PC-9 (cell line): Measurements from ENCODE around the gene CYGB.

ENCODE experiments used
- CTCF ChIP-seq: fragments of 200-600 bp; sonication (generic); conservative IDR thresholded peaks from 2 replicates; pipeline ENCODE4 v1.6.1; 2017; ENCODE audit warnings: mixed run types, antibody characterized with exemption, mild to moderate bottlenecking, moderate library complexity
- EZH2 ChIP-seq: fragments of 200-600 bp; sonication (generic); IDR thresholded peaks from 2 replicates; pipeline ENCODE4 v1.8.0; 2017; ENCODE audit warnings: antibody characterized with exemption, low read depth

GRCh38 chr17:76546556-76547182 is 9.2 kb upstream of the CYGB start:
- TF ChIP-seq CTCF = no peak
- TF ChIP-seq EZH2 = no peak
